Endometrial microvascular endothelial cells (primary cell): ENCODE results near the gene TF. TPM values are rescaled to one million over a fixed set of nuclear protein-coding genes. Genes with fewer than 3 reads are reported as not detected.

ENCODE experiments used
- in situ Hi-C: cut with HindIII; loops from 2 replicates; pipeline ENCODE4 v1.10.0; 2017; ENCODE audit warnings: low sequenced_read_pairs, low pct_unique_long_range_greater_than_20kb; ENCODE audit errors: inconsistent ontology term
- total RNA-seq: library from RNA; depleted of rRNA; stranded (reverse); fragments of >200 nt; gene quantifications from one replicate; pipeline ENCODE4 v1.2.3, GENCODE V29; 2015; ENCODE audit errors: inconsistent ontology term

Gene TF
- total RNA-seq, 1 donor from 2014 or later, result not detected

DNA sequence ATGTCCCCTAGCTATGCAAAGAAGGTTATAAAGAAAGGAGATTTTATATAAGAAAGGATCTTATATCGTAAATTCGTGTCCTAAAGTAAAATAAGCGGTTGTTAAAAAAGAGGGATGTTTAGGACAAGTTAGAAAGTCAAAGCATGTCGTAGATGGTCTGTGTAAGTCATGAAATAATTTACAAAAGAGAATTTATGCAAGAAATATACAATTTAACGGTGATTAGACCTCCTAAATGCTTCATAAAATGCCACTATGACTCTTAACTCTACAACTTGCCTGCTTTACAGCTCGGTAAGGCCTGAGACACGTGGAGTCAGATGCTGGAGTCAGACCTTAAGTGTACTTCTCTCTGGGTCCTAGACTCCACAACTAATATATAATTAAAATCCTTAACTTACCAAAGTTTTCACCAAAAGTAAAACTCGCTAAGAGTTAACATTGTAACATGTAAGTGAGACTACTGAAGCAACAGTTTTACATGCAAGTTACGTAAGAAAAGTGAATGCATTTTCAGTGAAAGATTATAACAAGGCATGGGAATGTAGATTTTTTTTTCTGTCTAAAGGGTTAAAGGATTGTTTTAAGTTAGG, 46.1 kb downstream of the TF start:
- in situ Hi-C loops, result no loop called here

DNA sequence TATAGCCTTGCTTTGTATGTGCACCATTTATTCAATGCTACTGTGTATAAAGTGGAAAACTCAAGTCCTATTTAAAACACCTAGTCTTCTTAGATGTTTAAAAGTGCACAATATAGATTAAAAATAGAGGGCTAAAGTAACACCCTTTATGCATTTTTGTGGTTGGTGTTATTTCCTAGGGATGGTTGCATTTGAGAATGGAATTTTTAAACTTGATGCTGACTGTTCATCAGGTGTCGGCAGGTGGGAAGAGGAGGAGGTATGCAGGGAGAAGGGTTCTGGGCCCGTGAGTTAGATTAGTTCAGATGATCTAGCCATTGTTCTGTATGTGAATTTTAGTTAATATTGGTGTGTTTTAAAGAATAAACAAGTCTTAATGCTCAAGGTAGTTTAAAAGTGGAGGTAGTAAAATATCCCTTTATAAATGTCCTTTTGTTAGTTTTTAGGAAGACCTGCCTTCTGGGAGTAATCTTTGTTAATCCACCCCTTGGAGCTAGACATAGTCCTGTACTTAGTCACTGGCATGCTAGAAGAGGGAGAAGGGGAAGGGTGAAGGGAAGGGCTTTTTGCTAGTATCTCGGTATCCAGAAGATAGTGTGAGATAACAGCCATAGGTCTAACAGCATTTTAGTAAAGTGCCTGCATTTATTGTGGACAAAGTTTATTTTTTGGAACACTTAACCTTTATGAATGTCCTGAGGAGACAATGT, 51.4 kb downstream of the TF start:
- in situ Hi-C loops, result no loop called here

DNA sequence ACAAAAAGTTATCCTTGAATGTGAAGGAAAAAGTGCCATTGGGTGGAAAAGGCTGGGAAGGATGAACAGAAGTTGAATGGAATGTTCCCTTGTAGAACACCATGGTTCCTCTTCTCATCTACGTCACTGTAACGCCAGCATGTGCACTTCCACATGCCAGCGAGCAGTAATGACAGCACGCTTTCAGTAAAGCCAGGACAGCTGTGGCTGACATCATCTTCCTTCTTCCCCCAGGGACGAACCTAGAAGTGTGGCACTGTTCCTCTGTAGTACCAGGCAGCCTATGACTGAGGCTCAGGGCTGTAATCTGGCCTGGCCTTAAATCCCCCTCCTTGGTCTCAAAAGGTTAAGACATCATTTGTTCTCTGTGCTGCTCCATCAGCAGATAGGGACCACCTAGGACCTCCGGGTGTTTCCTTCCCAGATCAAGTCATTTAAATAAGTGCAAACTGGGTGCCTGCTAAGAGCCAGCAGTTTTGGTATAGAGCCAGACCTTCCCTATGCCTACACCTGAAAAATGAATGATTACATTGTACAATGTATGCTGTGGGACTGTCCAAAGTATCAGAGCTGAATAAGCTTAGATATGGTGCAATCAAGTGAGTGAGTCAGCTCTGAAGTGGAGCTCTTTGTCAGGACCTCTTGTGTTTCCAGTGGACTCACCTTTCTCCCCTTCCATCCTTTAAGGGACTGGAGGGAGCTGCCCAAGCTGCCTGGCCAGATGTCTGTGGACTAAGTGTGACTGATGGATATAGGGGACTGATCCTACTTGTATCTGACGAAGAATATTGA, 53.8 kb downstream of the TF start:
- in situ Hi-C loops, result loop anchor here (25.0 kb wide), 1 partner anchor 137 kb away; no protein-coding TSS in a partner anchor

DNA sequence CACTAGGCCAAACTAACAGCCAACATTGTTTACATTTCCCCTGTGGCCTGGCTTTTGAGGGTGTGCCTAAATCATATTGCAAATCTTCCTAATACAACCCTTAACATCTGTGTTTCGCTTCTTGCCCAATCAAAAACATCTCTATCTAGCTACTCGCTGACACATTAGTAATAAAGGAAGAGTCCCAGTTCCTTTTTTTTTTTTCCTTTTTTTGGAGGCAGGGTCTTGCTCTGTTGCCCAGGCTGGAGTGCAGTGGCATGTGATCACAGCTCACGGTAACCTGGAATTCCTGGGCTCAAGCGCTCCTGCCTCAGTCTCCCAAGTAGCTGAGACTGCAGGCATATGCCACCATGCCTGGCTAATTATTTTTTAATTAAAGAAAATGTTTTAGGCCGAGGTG, 57.3 kb downstream of the TF start:
- in situ Hi-C loops, result loop anchor here (25.0 kb wide), 1 partner anchor 134 kb away; no protein-coding TSS in a partner anchor

DNA sequence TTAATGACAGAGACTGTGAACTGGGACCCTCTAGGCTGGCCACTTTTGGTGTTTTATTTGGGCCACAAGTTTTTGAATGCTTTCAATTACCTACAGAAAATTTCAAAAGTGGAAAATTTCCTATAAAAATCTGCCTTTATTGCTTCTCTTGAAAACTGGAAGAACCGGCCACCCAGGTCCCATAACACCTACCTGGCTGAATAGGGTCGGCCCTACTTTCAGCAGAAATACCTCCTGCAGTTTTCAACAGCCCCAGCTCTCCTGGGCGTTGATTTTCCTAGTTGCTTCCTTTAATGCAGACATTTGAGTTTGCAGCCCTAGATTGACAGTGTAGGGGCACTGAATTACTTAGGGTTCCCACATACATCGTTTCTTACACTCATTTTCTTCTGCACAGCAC, 58.7 kb downstream of the TF start:
- in situ Hi-C loops, result loop anchor here (25.0 kb wide), 1 partner anchor 132 kb away; no protein-coding TSS in a partner anchor

DNA sequence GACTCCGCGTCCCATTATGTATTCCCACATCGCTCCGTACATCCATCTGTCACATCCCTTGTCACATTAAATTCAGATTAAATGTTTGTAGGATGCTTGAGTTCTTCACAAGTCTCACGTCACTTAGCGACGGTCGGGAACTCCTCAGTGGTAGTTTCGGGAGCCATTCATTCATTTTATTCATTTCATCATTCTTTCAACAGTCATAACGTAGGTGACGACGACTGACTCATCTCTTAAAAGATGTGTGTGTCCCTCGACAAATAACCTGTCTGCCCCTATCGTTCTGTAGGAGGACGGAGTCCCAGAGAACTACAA, 59.1 kb downstream of the TF start:
- in situ Hi-C loops, result loop anchor here (25.0 kb wide), 1 partner anchor 132 kb away; no protein-coding TSS in a partner anchor

DNA sequence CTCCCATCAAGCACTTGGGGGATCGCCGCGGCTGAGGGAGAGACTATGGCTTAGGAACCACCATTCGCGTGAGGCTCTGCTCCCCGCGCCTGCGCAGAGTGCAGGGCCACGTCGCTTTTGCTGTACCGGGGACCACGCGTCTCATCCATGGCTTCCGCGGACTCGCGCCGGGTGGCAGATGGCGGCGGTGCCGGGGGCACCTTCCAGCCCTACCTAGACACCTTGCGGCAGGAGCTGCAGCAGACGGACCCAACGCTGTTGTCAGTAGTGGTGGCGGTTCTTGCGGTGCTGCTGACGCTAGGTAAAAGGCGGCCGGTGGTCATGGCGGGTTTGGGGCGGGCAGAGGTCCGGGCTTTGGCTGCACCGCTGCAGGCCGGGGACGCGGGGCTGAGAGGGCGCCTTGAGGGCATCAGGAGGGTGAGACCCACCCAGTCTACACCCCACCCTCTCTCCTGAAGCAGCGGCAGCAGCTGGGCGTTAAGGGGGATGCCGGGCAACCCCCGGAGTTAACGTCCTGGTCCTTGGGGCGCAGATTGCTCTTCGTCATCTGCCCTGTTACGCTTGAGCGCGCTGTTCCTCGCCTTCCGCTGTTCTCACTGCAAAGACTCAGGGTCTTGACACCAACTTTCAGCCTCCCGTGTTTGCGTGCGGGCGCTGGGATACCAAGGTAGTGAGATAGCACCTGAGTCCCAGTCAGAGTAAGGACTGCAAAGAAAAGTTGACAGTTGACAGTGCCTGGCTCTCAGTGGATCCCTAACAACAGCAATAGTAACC, 59.7 kb downstream of the TF start, which contains the start of gene SRPRB:
Gene SRPRB, plus strand, starts transcription at position 114 of the 774 bp plus-strand sequence. Its CDS starts 34 bp downstream, at position 148.
- in situ Hi-C loops, result loop anchor here (25.0 kb wide), 1 partner anchor 131 kb away; no protein-coding TSS in a partner anchor

DNA sequence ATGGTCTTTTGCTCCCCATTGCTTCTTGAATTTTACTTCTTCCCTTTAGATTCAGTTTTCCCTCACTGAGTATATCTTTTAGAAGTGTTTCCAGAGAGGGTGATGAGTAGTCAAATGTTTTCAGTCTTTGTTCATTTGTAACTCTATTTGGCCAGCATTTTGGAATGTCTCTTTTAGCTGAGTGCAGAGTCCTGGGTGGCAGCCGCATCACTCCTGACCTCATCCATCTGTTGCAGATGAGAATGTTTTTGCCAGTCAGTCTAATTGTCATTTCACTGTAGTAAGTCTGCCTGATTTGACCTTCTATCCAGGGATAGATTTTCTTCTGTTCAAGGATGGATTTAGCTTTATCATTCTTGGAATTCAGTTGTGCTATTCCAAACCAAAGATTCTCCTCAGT, 66.7 kb downstream of the TF start:
- in situ Hi-C loops, result loop anchor here (25.0 kb wide), 1 partner anchor 124 kb away; no protein-coding TSS in a partner anchor

DNA sequence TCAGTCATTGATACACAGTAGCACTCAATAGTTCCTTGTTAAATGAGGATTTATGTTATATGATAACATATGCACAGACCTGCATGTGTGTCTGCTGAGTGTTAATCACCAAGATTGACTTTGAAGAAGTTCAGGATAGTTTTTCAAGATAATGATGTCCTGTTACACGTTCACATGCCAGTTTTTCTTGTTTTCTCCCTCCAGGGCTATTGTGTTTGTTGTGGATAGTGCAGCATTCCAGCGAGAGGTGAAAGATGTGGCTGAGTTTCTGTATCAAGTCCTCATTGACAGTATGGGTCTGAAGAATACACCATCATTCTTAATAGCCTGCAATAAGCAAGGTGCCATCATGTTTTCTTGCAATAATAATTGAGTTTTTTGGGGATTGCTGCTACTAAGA, 69.2 kb downstream of the TF start:
- in situ Hi-C loops, result loop anchor here (25.0 kb wide), 1 partner anchor 122 kb away; no protein-coding TSS in a partner anchor

DNA sequence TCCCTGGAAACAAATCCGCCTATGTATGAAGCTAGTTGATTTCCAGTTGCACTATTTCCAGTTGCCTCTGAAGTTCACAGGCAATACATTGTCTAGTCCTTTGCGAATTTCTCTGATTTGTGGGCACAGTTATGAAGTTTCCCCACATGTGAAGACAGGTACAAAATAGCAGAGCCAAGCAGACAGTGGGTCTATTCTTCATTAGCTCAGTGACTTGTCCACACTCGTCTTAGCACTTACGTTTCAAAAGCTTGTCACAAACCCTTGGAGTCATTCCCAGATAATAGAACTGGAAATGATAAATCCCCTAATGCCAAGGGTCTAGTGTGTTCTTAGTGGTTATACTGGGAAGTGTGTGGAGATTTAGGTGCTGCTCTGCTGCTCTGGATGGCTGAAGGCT, 73.9 kb downstream of the TF start:
- in situ Hi-C loops, result loop anchor here (25.0 kb wide), 1 partner anchor 117 kb away; no protein-coding TSS in a partner anchor

DNA sequence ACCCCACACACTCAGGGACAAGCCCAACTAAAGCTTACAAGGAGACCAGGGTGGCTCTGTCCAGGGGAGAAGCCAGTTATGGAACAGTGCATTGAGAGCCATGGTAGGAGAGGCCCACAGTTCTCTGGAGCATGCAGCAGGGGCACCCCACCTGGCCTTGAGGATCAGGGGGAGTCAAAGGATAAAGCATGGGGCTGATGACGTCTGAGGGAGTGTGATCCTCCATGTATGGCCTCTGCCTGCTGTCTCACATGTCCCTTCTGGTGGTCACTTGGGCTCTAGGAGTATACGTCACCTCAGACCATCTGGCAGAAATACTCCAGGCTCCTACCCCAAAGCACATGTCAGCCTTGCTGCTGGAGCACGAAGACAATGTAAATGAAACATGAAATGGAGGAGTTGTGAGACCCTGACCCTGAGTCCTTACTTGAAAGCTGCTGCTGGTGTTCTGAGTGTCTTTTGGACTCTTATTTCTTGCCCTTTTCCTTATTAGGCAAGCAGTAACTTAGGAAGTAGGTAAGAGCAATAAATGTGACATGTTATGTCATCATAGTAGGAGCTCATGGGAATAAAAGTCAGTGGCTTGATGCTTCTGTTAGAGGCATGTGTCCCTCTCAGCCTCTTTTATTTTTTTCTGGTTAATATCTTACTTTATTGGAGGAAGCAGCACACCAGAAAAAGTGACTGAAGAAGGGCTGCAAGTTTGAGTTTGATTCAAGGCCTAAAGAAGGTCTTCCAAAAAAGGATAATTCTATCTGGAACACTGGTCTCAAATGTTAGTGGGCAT, 74.9 kb downstream of the TF start:
- in situ Hi-C loops, result loop anchor here (25.0 kb wide), 1 partner anchor 116 kb away; no protein-coding TSS in a partner anchor

DNA sequence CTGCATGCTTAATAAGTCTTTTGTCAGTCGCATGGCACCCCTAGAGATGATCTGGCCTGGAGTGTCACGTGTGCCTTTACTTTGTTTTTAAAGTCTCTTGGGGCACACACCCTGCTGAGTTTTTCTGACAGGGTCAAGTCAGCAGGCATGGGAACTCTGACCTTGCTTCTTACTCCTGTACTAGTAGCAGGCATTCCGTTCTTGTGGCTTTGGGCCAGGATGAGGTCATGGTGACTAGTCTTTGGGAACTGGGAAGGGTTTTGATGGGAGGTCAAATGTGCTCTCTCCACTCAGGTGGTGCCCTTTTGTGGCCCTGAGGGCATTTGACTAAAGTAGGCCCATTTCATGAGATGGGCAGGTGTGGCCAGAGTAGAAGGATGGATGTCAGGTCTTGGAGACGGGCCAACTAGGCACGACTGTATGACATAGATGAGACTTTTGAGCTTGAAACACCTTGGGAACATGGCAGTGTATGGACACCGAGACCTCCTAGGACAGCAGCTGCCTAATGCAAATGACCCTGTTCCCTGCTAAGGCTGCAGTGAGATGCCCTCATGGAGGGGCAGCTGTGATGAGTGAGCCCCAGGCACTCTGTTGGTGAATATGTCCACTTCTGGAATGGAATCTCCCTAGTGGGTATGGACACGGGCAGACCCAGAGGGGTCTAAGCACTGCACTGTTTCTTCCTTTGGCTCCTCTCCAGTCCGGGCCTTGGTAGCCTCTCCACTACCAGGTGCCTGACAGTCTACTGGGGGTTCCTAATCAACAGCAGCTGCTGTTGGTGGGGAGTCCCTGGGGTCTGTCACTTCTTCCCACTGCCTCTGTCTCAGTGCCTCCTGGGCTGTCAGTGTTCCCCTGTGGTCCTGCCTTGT, 75.8 kb downstream of the TF start:
- in situ Hi-C loops, result loop anchor here (25.0 kb wide), 1 partner anchor 115 kb away; no protein-coding TSS in a partner anchor

DNA sequence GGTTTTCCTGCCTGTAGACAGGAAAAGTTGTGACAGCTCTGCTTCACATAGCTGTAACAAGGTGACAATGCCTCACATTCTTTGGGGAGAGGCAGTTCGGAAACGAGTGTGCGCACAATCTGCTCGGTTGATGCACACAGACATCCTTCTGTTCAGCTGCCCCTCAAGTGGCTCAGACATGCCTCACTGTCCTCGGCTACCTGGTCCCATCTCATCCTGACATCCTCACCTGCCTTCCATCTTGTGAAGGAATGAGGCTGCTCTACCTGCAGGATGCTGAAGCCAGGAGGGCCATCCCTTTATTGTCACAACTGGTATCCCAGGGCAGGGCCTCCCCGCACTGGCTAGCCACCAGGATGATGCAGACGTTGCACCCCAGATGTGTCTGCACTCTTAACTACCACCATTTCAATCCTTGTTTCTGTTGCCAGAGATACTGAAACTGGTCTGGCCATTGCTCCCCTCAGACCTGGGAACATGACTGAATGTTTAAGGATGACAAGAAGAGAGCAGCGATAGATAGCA, 78.8 kb downstream of the TF start:
- in situ Hi-C loops, result loop anchor here (25.0 kb wide), 1 partner anchor 112 kb away; no protein-coding TSS in a partner anchor

DNA sequence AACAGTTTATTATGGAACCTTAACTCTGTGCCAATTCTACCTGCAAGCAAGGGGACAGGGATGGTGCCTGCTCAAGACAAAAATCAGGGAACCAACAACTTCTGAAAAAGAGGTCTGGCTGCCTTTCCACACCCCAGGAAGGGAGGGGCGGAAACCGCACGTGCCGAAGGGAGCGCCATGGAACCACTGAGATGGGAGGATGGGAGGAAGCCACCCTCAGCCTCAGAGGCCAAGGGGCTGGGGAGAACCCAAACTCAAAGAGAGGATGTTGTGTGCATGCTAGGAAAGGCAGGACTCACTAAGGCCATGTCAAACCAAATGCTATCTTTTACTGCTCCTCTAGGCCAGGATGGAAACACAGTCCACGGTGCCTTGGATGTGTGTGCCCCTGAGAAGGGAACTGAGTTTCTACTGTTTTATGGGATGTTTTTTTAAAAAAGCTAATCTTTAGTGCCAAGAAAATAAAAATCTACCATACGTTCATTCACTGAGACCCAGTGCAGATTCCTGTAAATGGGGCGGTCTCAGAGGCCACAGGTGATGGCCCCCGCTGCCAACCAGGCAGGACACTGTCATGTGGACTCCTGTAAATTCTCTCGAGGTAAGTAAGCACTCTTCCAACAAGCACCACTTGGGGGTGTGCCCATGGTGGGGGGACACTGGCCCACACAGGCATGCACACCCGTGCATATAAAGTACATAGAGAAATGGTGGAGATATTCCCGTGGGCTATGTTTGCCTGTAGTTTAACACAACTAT, 80.0 kb downstream of the TF start:
- in situ Hi-C loops, result no loop called here

DNA sequence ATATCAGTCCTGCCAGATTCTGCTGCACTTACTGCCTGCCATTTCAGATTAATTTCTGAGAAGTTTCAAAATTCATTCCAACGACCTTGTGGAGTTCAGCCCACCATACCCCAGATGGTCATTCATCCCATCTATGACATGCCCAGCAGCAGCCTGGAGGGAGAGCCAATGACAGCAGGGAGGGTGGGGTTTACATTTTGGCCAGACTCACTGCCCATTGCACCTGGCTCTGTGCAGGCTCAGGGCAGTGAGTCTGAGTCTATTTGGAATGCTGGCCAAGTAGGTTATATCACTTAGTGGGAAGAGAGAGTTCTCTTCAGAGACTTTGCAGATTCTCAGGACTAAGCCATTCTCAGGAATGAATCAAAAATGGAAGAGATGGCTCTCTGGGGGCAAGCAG, 80.9 kb downstream of the TF start:
- in situ Hi-C loops, result no loop called here

DNA sequence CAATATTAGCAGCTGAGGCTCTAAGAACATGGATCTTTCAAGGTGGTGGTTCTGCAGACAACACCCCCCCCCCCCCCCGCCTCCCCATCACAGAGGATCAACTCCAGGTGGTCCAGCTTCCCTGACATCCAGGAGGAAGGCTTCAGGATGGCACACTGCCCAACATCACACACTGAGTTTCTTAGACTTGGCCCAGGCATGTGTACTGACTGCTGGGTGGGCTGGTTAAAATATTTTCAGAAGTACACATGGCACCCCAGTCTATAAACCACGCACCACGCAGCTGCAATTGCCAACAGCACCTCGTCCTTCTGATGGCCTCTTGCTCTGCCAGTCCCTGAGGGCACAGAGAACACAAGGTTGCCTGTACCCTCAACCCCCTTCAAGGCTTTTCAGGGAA, 81.5 kb downstream of the TF start:
- in situ Hi-C loops, result no loop called here
